Activated T-cell treated with anti-CD3 and anti-CD28 coated beads for 1 hour (primary cell): ENCODE data around the gene GRHL1.
"Not testable (repeated sequence)": the region's sequence is repeated elsewhere in the genome, so short reads cannot be mapped to it uniquely, and the experiment has no call there.

Experiments used
- DNase-seq: peaks from one replicate; pipeline ENCODE4 v3.0.0-alpha.2; 2020; ENCODE audit warnings: low read depth

The GRHL1 gene, protein sequence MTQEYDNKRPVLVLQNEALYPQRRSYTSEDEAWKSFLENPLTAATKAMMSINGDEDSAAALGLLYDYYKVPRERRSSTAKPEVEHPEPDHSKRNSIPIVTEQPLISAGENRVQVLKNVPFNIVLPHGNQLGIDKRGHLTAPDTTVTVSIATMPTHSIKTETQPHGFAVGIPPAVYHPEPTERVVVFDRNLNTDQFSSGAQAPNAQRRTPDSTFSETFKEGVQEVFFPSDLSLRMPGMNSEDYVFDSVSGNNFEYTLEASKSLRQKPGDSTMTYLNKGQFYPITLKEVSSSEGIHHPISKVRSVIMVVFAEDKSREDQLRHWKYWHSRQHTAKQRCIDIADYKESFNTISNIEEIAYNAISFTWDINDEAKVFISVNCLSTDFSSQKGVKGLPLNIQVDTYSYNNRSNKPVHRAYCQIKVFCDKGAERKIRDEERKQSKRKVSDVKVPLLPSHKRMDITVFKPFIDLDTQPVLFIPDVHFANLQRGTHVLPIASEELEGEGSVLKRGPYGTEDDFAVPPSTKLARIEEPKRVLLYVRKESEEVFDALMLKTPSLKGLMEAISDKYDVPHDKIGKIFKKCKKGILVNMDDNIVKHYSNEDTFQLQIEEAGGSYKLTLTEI

DNA sequence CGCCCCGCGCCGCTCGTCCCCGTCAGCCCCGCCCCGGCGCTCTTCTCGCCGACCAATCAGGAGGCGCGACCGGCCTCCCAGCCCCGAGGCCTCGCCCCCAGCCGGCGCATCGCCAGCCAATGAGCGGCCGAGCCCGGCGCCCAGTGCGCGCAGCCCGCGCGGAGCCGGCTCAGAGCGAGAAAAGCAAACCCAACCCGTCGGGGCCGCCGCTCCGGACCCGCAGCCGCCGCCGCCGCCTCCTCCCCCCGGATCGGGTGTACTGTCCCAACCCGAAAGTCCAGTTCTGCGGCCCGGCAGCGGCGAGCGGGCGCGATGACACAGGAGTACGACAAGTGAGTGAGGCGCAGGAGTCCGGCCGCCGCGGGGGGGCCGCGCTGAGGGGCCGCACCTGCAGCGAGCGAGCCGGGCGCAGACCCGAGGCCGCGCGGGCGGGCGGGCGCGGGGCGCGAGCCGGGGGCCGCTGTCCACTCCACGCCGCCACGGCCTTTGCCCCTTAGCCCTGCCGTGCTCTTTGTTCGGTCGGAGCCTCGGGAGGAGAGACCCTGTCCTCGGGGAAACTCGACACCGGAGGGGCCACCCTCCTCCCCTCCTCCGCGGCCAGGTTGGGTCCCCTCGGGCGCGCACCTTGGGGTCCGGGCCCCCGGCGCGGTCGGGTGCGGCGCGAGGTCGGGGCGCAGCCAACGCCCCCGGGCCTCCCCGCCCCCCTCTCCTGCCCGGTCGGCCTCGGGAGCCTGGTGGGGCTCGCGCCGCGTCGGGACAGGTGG, at the start of gene GRHL1:
TSS of gene GRHL1 (plus strand) at position 172 of the 764 bp plus-strand sequence. CDS start at position 313, 141 bp downstream.
- DNase-seq = peak; percentile 88

DNA sequence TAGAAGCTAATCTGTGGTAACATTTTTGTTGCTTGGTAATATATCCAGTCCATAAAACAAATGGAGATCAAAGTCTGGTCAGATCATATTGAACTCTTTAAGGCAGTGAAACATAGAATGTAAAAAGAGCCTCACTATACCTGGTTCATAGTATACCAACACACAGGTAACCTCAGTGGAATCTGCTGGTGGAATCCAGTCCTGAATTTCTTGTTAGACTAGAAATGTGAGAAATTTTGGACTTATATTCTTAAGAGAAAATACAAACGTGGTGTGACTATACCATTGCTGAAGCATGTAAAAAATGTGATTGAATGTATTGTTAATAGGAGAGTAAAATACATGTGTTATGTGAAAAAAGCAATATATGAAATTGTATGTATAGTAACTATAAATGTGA, 46.1 kb upstream of the GRHL1 start:
- DNase-seq = no peak

DNA sequence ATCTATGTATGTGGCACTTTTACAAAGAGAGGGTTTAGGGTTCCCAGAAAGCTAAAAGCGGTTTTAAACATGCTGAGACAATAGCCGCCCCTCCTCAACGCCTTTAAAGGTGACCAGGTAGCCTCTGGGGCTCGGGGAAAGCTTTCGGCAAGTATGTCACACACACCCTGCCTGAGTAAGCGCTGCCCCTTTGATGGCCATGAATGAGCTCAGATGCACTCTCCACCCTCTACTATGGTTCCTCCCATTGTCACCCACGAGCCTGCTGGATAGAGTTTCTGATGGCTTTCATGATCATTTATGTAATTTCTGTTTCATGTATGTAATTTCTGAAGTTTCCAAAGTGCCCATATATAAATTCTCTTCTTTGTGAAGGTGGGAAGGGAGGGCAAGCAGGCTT, 44.1 kb upstream of the GRHL1 start:
- DNase-seq = no peak

DNA sequence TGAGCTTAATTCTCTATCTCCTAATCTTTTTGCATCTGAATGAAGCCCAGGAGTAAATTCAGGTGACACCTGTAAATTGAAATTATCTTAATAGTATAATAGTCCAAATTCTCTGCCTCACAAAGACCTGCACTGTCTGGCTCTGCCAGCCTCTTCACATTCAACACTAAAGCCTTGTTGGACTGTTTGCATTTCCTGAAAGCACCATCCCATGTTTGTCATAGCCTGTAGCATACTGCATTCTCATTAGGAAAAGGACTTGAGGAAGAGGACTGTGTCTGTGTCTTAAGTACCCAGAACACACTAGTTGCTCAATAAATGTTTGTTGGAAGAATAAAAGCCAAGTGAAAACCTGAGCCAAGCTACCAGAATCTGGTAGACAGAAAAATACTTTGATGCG, 42.9 kb upstream of the GRHL1 start:
- DNase-seq = no peak

DNA sequence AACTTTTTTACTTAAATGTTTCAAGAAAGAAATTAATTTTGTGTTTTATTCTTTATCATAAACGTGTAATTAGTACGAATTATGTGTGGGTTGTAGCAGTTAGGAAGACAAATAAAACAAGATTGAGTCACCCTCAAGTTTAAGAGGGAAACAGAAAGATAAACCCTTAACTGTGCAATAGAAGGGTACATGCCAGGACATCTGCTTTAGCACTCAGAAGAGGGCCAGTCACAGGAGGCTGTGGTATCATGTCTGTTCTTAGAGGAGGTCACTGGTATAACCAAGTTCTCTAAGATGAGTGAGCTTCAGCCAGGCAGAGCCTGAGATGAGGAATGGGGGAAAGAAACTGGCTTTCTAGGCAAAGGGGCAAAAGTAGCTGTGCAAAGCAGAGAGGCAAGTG, 42.4 kb upstream of the GRHL1 start:
- DNase-seq = no peak

DNA sequence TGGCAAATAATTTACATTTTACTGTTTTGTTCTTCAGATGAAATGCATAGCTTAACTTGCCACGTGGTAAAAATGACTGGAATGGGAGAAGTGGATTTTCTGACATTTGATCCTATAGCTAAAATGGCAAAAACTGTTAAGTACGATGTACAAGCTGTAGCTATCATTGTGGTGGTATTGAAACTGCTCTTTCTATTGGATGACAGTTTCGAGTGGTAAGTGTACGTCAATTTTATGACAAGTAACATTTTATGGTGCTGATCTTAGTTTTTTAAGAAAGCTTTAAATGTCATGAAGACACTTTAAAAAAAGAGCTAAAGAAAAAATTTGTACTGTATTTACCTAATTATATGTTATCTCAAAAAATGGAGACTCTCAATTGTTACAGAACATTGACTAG, 40.8 kb upstream of the GRHL1 start:
- no peak for DNase-seq

DNA sequence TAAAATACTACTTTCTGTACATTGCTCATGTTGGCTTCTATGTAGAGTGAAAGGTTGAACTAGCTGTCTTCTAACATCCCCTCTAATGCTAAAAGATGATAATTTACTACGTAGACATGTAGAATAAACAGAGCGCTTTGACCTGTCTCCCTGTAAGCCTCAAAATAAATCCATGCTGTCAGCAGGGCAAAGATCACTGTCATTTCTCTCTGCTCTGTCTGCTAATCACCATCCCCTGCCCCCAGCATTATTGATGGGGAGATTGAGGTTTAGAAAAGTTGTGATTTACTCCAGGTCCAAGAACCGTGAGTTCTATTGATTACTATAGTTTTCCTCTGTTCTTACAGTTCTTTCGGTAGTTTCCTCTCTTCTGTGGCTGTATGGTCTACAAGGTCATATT, 39.0 kb upstream of the GRHL1 start:
- no peak for DNase-seq

DNA sequence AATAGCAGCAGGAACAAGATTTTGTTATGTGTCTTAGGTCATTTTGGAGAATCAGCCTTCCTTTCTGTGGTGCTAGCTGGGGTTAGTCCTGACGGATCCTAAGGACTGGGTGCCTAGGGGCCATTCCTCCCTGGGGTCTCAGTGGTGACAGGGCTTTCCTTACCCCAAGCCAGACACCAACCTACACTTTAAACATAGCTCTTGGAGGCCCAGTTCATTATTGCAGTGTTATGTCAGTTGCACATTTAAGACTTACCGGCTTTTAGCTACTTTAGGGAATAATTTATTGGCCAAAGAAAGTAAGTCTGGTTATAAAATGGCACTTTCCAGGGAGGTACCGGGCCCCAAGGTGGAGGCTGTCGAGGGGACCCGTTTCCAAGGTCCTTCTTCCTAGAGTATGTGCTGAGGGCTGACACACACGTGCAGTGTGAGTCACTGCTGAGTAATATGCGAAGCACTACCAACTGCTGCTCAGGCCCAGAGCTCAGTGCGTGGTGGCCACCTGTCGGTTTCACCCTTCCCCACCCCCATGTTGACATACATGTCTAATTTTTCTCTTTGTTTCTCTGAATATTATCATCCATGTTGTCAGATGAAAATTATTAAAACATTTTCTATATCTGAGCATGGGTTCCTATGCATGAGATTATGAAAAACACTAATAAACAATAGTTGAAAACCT, 37.0 kb upstream of the GRHL1 start:
- DNase-seq = no peak

DNA sequence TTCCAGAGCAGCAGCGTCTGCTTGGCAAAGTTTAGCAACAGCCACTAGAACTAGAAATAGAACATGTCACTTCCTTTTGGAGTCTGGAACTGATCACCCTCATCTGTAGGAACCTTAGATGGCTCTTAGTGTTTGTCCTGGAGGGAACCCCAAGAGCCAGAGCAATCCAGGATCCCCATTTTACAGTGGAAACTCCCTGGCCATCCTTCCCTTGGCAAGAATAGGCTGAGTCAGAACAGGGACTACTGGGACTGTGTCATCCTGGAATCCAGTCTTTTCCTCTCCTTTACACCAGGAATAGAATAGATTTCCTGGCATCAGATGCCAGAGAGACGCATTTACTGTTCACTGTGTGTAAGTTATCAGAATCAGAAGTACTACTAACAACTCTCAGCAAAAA, 33.2 kb upstream of the GRHL1 start:
- no peak for DNase-seq

DNA sequence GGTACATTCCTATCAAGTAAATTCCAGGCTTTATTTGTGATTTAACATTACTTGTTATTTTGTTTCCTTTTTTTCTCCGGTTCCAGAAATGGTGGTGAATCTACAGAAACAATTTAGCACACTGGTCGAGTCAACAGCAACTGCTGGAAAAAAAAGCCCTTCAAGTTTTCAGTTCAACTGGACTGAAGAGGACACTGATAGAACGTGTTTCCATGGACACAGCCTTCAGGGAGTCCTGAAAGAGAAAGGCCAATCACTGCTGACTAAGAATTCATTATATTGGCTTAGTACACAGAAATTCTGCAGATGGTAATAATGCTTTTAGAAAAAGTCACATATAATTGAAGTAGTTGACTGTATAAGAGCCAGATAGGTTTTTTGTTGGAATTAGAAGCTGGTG, 32.0 kb upstream of the GRHL1 start:
- DNase-seq = no peak

DNA sequence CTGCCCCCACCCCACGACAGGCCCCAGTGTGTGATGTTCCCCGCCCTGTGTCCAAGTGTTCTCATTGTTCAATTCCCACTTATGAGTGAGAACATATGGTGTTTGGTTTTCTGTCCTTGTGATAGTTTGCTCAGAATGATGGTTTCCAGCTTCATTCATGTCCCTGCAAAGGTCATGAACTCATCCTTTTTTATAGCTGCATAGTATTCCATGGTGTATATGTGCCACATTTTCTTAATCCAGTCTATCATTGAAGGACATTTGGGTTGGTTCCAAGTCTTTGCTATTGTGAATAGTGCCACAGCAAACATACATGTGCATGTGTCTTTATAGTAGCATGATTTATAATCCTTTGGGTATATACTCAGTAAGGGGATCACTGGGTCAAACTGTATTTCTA, 24.5 kb upstream of the GRHL1 start:
- not testable (repeated sequence) for DNase-seq

DNA sequence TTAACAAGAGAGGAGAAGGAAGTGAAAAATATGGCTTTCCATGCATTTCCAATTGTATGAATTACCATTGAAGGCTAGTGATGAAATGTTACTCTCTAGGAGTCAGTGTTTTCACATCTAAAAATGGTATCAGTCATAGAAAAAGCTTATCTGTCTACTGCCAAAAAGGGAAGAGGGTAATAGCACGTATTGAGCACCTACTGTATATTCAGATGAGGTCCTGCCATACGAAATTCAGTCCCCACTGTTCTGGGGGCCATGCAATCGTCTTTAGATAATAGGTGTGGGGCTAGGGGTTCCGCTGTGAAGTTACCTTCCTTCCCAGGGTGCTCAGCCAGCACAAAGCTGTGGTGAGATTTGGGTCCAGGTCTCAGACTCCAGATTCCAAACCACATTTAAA, 14.2 kb upstream of the GRHL1 start:
- DNase-seq = no peak

DNA sequence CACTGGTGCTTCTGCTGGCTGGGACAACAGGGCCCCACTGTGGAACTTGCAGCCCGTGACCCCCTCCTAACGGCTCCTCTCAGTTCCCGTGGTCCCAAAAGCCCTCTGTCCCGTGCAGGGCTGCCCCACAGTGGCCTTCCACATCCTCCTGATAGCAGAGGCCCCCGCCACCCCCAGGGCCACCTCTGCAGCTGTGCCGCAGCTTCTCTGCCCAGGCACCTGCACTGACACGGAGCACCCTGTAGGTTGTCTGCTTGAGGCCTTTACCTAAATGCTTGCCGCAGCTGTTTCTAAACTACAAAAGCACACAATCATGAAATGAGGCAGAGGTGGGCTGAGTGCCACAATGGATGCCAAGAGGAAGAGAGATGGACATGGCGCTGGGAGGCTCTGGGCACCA, 13.5 kb upstream of the GRHL1 start:
- no peak for DNase-seq

DNA sequence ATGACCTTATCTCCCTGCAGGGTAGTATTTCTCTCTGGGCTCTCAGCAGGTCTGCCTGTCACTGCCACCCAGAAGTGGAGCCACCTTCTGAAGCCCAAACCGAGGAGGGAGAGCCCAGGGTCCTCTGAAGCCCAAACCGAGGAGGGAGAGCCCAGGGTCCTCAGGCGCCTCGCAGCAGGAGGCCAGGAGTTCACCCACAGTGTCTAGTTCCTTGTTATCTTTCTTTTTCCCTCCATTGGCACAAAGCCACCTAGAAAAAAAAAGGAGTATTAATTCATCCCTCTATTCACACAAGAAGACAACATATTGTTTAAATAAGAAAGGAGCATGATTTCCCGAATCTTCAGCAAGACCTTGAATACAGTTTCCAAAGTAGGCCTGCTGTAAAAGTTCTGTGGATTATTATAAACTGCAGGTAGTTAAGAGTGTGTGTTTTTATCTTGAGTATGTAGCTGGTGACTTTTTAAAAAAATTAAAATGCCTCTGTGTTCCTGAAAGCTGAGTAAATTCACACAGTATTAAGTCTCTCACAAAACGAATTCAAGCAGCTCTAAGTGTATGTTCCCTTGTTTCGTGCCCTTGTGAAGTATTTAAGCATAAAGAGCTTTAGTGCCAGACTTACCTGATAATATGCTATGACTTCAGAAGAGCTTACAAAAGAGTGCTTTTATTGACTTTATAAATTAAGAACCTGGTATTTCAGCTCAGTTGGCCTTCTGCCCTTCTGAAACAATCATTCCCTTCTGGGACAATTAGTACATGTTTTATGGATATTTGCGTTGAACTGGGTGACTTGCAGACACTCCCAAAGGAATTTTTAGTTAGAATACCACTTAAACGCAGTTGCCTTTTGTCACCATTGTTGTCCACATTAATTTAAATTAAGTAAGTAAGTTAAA, 11.7 kb upstream of the GRHL1 start:
- DNase-seq = no peak

DNA sequence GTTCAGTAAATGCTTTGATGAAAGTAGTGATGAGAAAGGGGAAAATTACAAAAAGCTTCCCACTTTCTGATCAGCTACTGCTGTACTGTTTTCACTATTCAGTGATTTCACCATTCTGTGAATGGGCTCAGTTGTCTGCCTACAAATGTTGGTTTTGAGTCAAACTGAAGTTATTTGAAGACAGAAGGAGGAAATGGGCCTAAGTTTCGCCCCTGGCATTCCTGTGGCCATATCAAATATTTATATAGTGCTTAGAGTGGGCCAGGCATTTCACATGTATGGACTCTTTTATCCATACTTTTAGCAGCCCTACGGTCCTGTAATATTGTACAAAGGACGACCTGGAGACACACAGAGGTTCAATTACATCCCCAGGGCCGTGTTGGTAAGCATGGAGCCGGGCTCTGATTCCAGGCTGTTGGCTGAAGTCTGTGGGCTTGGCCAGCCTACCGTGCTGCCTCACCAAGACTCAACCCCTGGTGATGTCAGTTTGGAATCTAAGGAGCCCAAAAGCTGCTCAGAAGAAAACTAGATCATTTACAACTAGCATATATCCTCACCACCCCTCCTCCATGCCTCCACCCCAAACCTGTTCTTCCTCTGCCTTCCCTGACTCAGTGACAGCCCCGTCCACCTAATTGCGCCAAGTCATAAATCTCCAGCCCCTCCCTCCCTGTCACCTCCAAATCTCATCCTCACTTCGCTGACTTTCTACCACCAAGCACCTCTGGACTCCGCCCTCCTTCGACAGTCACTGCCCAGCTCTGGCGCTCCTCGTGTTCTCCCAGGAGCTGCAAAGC, 10.1 kb upstream of the GRHL1 start:
- no peak for DNase-seq

DNA sequence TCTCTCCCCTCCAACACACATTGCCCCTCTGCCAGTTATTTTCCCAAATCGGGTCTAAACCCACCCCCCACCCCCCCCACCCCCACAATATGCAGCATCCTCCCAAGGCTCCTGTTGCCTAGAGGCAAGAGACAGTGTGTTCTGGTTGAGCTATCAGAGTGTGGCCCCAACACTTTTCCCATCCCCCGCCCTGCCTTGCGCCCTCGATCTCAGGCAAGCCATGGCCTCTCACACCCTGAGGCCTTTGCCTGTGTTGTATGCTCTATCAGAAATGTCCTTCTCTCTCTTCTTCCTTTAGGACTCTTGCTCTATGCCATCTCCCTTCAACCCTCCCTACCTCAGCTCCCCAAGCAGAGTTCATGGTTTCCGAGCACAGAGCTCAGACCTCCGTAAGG, 9.5 kb upstream of the GRHL1 start:
- no peak for DNase-seq

DNA sequence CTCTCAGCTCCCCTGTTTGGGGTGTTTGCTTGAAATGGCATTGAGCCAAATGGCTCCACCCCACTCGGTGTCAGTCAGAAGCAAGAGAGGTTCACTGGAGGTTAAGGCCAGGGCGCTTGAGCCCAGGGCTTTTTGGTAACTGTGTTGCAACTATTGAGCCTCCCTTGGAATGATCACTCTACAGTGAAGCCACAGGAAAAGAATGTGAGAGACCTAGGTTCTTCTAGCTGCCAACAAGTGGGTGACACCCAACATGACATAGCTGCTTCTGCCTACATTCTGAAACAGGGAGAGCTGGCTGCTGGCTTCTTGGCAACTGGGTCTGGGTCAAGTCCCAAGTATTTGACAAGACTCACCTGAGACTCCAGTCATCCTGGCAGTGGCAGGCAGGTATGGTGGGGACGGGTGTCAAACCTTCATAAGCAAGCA, 7.1 kb upstream of the GRHL1 start:
- no peak for DNase-seq

DNA sequence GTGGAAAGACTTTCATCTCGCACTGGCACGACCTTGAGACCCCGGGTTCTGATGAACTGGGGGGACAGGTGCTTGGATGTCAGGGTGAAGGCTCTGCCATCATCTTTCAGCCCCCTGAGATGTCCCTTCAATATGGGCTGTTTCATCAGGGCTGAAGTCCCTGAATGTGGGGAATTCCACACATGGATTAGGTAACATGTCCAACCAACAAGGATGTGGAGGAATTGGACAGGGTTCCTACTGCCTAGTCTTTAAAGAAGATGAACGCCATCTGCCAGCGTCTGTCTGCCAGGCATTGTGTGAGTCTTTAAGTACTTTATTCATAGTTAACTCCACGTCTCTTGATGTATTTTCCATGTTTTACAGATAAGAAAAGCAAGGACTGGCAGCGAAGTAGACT, 5.9 kb upstream of the GRHL1 start:
- no peak for DNase-seq

DNA sequence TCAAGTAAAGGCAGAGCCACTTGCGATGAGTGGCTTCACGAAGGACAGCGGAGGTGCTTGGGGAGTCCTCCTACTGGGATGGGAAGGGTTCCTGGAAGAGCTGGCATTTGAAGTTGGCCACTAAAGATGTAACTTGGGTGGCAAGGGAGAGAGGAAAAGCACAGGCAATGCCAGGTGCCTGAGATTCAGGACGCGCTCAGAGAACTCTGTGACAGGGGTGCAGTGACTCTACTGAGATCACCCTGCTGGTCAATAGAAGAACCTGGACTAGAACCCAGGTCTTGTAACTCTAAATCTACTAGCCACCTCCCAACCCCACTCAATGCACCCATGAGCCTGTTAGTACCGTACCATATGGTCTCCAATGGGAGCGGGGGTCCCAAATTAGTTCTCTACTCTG, 5.4 kb upstream of the GRHL1 start:
- DNase-seq = no peak

DNA sequence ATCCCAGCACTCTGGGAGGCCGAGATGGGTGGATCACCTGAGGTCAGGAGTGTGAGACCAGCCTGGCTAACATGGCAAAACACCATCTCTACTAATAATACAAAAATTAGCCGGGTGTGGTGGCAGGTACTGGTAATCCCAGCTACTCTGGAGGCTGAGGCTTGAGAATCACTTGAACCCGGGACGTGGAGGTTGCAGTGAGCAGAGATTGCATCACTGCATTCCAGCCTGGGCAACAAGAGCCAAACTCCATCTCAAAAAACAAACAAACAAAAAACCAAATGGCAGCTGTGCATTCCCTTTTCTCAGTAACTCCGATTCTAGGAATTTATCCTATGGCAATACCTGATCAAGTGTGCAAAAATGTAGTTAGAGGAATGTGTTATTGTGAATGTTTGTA, 4.7 kb upstream of the GRHL1 start:
- DNase-seq = no peak

DNA sequence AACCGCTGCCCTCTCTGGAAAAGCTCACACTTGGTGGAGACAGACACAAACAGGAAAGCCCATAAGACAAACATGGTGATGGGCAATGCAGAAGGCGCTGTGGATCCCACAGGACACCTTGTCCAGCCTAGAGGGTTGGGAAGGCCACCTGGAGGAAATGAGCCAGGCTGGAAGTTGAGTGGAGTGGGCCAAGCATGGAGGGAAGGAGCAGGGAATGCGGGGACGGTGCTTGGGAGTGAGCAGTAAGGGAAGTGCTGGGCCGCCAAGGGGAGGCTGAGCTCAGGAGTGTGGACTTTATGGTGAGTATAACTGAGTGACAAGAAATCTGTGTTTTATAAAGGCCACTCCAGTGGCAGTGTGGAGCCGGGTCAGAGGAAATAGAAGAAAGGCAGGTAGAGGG, 2.8 kb upstream of the GRHL1 start:
- no peak for DNase-seq
